ENCODE results near the gene CEP41.

The CEP41 gene

DNA sequence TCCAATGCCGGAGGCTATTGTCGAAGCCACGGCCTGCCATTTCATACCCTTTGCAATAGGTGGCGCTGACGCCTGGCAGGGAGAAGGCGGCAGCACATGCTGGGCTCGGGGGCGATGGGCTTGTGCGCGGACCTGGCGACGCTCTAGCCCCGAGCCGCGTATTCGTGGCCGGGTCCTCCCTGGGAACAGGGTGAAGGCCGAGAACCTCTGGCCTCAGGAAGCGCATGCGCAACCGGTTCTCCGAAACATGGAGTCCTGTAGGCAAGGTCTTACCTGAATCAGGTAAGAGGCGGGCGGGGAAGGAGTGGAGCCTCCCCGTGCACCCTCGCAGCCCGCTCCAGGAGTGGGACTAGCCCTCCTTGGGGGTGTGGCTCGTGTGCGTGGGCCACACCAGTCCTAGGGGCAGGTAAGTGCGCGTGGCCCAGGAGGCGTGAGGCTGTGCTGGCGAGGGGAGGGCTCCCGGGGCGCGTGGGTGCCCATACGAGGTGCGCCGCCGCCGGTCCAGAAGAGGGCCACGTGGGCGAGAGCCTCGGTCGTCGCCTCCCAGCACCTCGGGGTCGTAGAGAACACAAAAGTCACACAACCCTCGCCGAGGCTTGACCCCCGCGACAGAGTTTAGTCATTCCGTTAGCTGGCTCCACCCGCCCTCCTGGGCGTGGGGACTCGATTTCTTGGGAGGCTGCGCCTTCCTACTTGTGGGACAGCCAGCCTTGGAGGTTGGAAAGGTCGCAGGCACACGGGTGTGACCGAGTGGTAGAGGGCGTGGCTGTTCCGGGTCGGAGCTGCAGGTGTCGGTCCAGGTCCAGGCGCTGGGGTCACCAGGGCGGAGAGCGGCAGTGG, 45.5 kb upstream of the CEP41 start:
- Histone ChIP-seq H3K36me3 (ENCODE audit: control insufficient read depth, insufficient read depth, low read length) (no peaks in the 10 kb centered on the region), H3K4me3 (replicated peaks; ENCODE audit: low read depth, low read length) (peak overlapping the region; percentile 64), H3K27me3 (replicated peaks; ENCODE audit: control insufficient read depth, insufficient read depth, low read length) (no peaks in the 10 kb centered on the region)
- TF ChIP-seq, protein P1, sequence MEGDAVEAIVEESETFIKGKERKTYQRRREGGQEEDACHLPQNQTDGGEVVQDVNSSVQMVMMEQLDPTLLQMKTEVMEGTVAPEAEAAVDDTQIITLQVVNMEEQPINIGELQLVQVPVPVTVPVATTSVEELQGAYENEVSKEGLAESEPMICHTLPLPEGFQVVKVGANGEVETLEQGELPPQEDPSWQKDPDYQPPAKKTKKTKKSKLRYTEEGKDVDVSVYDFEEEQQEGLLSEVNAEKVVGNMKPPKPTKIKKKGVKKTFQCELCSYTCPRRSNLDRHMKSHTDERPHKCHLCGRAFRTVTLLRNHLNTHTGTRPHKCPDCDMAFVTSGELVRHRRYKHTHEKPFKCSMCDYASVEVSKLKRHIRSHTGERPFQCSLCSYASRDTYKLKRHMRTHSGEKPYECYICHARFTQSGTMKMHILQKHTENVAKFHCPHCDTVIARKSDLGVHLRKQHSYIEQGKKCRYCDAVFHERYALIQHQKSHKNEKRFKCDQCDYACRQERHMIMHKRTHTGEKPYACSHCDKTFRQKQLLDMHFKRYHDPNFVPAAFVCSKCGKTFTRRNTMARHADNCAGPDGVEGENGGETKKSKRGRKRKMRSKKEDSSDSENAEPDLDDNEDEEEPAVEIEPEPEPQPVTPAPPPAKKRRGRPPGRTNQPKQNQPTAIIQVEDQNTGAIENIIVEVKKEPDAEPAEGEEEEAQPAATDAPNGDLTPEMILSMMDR (IDR thresholded peaks at IDR 0.05; ENCODE audit: insufficient read depth, low read length, poor library complexity, severe bottlenecking) = peak; percentile 92
- peak; percentile 60 for DNase-seq (ENCODE audit: extremely low read depth, insufficient read length)

- no peaks in the 10 kb centered on the region for H3K36me3 ChIP-seq (ENCODE audit: control insufficient read depth, insufficient read depth, low read length)
- H3K27me3 ChIP-seq (replicated peaks; ENCODE audit: control insufficient read depth, insufficient read depth, low read length) = no peaks in the 10 kb centered on the region
- DNase-seq (ENCODE audit: extremely low read depth, insufficient read length) = no peak
- TF ChIP-seq, protein P1 (IDR thresholded peaks at IDR 0.05; ENCODE audit: insufficient read depth, low read length, poor library complexity, severe bottlenecking) = no peak
- H3K4me3 ChIP-seq (replicated peaks; ENCODE audit: low read depth, low read length) = peak overlapping the region; percentile 64; the same call in 1 of the 2 replicates
Observed at GRCh38 chr7:130485734-130486113, 44.9 kb upstream of the CEP41 start.

GRCh38 chr7:130483031-130483430, 42.2 kb upstream of the CEP41 start:
- Histone ChIP-seq H3K36me3 (ENCODE audit: control insufficient read depth, insufficient read depth, low read length) (no peaks in the 10 kb centered on the region), H3K27me3 (replicated peaks; ENCODE audit: control insufficient read depth, insufficient read depth, low read length) (no peaks in the 10 kb centered on the region), H3K4me3 (replicated peaks; ENCODE audit: low read depth, low read length) (no peak overlapping the region)
- no peak for DNase-seq (ENCODE audit: extremely low read depth, insufficient read length)
- TF ChIP-seq, protein P1 (IDR thresholded peaks at IDR 0.05; ENCODE audit: insufficient read depth, low read length, poor library complexity, severe bottlenecking) = no peak

DNA sequence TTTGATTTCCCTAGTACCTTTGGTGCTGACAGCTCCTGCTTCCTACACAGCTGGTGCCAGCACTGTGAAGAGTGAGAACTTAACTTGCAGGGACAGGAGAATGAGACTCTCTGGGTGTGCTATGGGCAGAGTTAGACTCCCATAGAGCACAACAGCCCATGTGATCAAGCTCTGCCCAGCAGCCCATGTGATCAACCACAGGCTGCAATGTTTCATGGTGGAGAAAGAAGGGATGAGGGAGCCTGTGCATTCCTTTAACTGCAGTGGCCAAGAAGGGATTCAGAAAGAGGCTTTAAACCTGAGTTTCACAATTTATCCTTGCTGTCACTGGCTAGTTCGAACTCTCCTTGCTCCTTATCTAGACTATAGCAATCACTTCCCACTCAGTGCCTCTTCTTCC, 41.1 kb upstream of the CEP41 start:
- DNase-seq (ENCODE audit: extremely low read depth, insufficient read length) = no peak
- H3K36me3 ChIP-seq (ENCODE audit: control insufficient read depth, insufficient read depth, low read length) = no peaks in the 10 kb centered on the region
- H3K27me3 ChIP-seq (replicated peaks; ENCODE audit: control insufficient read depth, insufficient read depth, low read length) = no peaks in the 10 kb centered on the region; the same call in 1 of the 2 replicates
- TF ChIP-seq, protein P1 (IDR thresholded peaks at IDR 0.05; ENCODE audit: insufficient read depth, low read length, poor library complexity, severe bottlenecking) = no peak
- no peak overlapping the region for H3K4me3 ChIP-seq (replicated peaks; ENCODE audit: low read depth, low read length)

GRCh38 chr7:130479716-130480400, 39.0 kb upstream of the CEP41 start:
- Histone ChIP-seq H3K36me3 (ENCODE audit: control insufficient read depth, insufficient read depth, low read length) (no peaks in the 10 kb centered on the region), H3K27me3 (replicated peaks; ENCODE audit: control insufficient read depth, insufficient read depth, low read length) (no peaks in the 10 kb centered on the region; the same call in 1 of the 2 replicates), H3K4me3 (replicated peaks; ENCODE audit: low read depth, low read length) (no peak overlapping the region)
- TF ChIP-seq, protein P1 (IDR thresholded peaks at IDR 0.05; ENCODE audit: insufficient read depth, low read length, poor library complexity, severe bottlenecking) = no peak
- DNase-seq (ENCODE audit: extremely low read depth, insufficient read length) = no peak
